SK-N-SH (cell line): ENCODE data around the gene TRAIP. TPM values are rescaled to one million over a fixed set of nuclear protein-coding genes. Genes with fewer than 3 reads are reported as not detected.

Source experiments
- CTCF ChIA-PET: fragments of 300-600, 350-600 bp; formaldehyde crosslinking; extraction: SDS; loops from one replicate; lab custom pipeline; 2021; lab: Yijun Ruan, JAX
- POLR2A ChIA-PET: fragments of 350-600 bp; sonication (Branson Sonifier 250); formaldehyde crosslinking; extraction: SDS; loops from one replicate; lab custom pipeline; 2020; ENCODE audit warnings: antibody characterized with exemption, inconsistent platforms; lab: Yijun Ruan, JAX
- DNase-seq: peaks from one replicate; pipeline ENCODE4 v3.0.0; 2012
- H2AFZ ChIP-seq: fragments of 200-600 bp; sonication (generic); 2 replicates; pipeline ENCODE4 v1.8.1; 2016; ENCODE audit warnings: antibody characterized with exemption, mild to moderate bottlenecking, low read depth
- H3F3A ChIP-seq: fragments of 200-600 bp; sonication (generic); replicated peaks from 2 replicates; pipeline ENCODE3; 2016; ENCODE audit warnings: antibody characterized with exemption, mild to moderate bottlenecking; ENCODE audit not compliant: insufficient read depth
- H3K27ac ChIP-seq, 2 experiments: fragments of 200-500 bp in 1 of 2; fragments of 200-600 bp in 1 of 2; sonication (Bioruptor generic) in 1 of 2; sonication (generic), shearing (Covaris generic) in 1 of 2; 2 replicates each; pipeline versions ENCODE4 v1.5.1 to v1.6.1; 2014 to 2016; ENCODE audit warnings: low read depth in 2 of 2, inconsistent platforms in 1 of 2, low read length in 1 of 2, mild to moderate bottlenecking in 1 of 2, mixed read lengths in 1 of 2
- H3K27me3 ChIP-seq: fragments of 200-600 bp; sonication (generic), shearing (Covaris generic); 2 replicates; pipeline ENCODE4 v1.6.1; 2016; ENCODE audit warnings: mixed run types; ENCODE audit not compliant: insufficient read depth
- H3K36me3 ChIP-seq, 2 experiments: fragments of 200-500 bp in 1 of 2; fragments of 200-600 bp in 1 of 2; sonication (Bioruptor generic) in 1 of 2; sonication (generic) in 1 of 2; replicated peaks in 1 of 2; 2 replicates each; pipeline versions ENCODE3 to v1.5.1; 2014 to 2016; ENCODE audit warnings: low read length in 1 of 2, mild to moderate bottlenecking in 1 of 2; ENCODE audit not compliant: insufficient read depth in 2 of 2, control insufficient read depth in 1 of 2
- H3K4me1 ChIP-seq, 2 experiments: fragments of 200-500 bp in 1 of 2; fragments of 200-600 bp in 1 of 2; sonication (Bioruptor generic) in 1 of 2; sonication (generic), shearing (Covaris generic) in 1 of 2; 2 replicates each; pipeline versions ENCODE4 v1.5.1 to v1.6.1; 2014 to 2016; ENCODE audit warnings: low read depth in 1 of 2, low read length in 1 of 2, mixed run types in 1 of 2; ENCODE audit not compliant: insufficient read depth in 2 of 2, control insufficient read depth in 1 of 2
- H3K4me2 ChIP-seq: fragments of 200-600 bp; sonication (generic), shearing (Covaris generic); 2 replicates; pipeline ENCODE4 v1.6.1; 2017; ENCODE audit warnings: mixed run types
- H3K4me3 ChIP-seq, 2 experiments: fragments of 200-500 bp in 1 of 2; fragments of 200-600 bp in 1 of 2; sonication (Bioruptor generic) in 1 of 2; sonication (generic), shearing (Covaris generic) in 1 of 2; 2 replicates each; pipeline versions ENCODE4 v1.5.1 to v1.8.1; 2014 to 2016; ENCODE audit warnings: low read depth in 2 of 2, inconsistent platforms in 1 of 2, low read length in 1 of 2, mild to moderate bottlenecking in 1 of 2, mixed read lengths in 1 of 2, moderate library complexity in 1 of 2
- H3K79me2 ChIP-seq: fragments of 200-600 bp; sonication (generic); 2 replicates; pipeline ENCODE4 v1.8.1; 2017; ENCODE audit warnings: mild to moderate bottlenecking; ENCODE audit not compliant: insufficient read depth
- H3K9ac ChIP-seq: fragments of 200-600 bp; sonication (generic); 2 replicates; pipeline ENCODE4 v1.6.1; 2017; ENCODE audit warnings: mixed run types
- H3K9me2 ChIP-seq: fragments of 200-600 bp; sonication (generic); 2 replicates; pipeline ENCODE4 v1.6.1; 2017; ENCODE audit warnings: mixed run types
- H3K9me3 ChIP-seq: fragments of 200-600 bp; sonication (generic); 2 replicates; pipeline ENCODE4 v1.6.1; 2017; ENCODE audit warnings: mixed run types, mild to moderate bottlenecking, moderate library complexity
- H4K20me1 ChIP-seq: fragments of 200-600 bp; sonication (generic); 2 replicates; pipeline ENCODE4 v1.6.1; 2017; ENCODE audit warnings: mild to moderate bottlenecking, mixed run types; ENCODE audit not compliant: insufficient read depth
- ELF1 ChIP-seq: IDR thresholded peaks from 2 replicates; pipeline ENCODE4 v1.4.0; 2012
- EP300 ChIP-seq, 2 experiments: IDR thresholded peaks; 2 replicates each; pipeline versions ENCODE4 v1.4.0 to v1.6.1; 2012; ENCODE audit warnings: borderline replicate concordance in 1 of 2, low read depth in 1 of 2, low read length in 1 of 2
- FOXM1 ChIP-seq: IDR thresholded peaks from 2 replicates; pipeline ENCODE4 v1.4.0; 2012; ENCODE audit warnings: low read depth, mild to moderate bottlenecking
- GATA2 ChIP-seq: sonication (generic); formaldehyde crosslinking; IDR thresholded peaks from 2 replicates; pipeline ENCODE4 v1.5.0; 2020; ENCODE audit warnings: mild to moderate bottlenecking, missing genetic modification reagents
- NFIC ChIP-seq: IDR thresholded peaks from 2 replicates; pipeline ENCODE4 v1.4.0; 2012; ENCODE audit warnings: borderline replicate concordance
- NRF1 ChIP-seq: IDR thresholded peaks from 2 replicates; pipeline ENCODE4 v1.6.1; 2012; ENCODE audit warnings: low read depth, mild to moderate bottlenecking, low read length
- POLR2AphosphoS5 ChIP-seq: IDR thresholded peaks from 2 replicates; pipeline ENCODE4 v1.6.1; 2012; ENCODE audit warnings: low read depth, low read length
- RFX5 ChIP-seq: IDR thresholded peaks from 2 replicates; pipeline ENCODE4 v1.6.1; 2012; ENCODE audit warnings: mild to moderate bottlenecking, improper control_type of control experiment, low read length
- SIN3A ChIP-seq: IDR thresholded peaks from 2 replicates; pipeline ENCODE4 v1.6.1; 2012; ENCODE audit warnings: low read depth, mild to moderate bottlenecking, low read length, moderate library complexity, borderline replicate concordance
- TAF1 ChIP-seq: IDR thresholded peaks from 2 replicates; pipeline ENCODE4 v1.6.1; 2012; ENCODE audit warnings: low read depth, mild to moderate bottlenecking, low read length, moderate library complexity, borderline replicate concordance
- TCF12 ChIP-seq: IDR thresholded peaks from 2 replicates; pipeline ENCODE4 v1.4.0; 2012
- WGBS: methylation state at CpG from one replicate; pipeline ENCODE4 v1.1.6; 2017; ENCODE audit warnings: low lambda C conversion rate; 5-methylcytosine and 5-hydroxymethylcytosine counted together
- polyA plus RNA-seq, 3 experiments: library from polyadenylated mRNA; depleted of rRNA; stranded (reverse); fragments of >200 nt; gene quantifications; 2 replicates each; pipeline ENCODE4 v1.2.3, GENCODE V29; 2012
- TF ChIP-seq, protein P1 (sequence below): IDR thresholded peaks from 2 replicates; pipeline ENCODE4 v1.4.0; 2012; ENCODE audit warnings: low read depth
- TF ChIP-seq, protein P2 (sequence below): fragments of 150-350 bp; IDR thresholded peaks from 2 replicates; pipeline ENCODE4 v1.6.1; 2016; ENCODE audit warnings: mild to moderate bottlenecking, low read depth, low read length
- TF ChIP-seq, protein P3 (sequence below): IDR thresholded peaks from 2 replicates; pipeline ENCODE4 v1.6.1; 2012; ENCODE audit warnings: mild to moderate bottlenecking, low read depth, low read length, moderate library complexity

Gene TRAIP
- polyA plus RNA-seq, 1 of the 3 experiments (the other 2 are of a cell fraction) = 8.1 TPM

DNA sequence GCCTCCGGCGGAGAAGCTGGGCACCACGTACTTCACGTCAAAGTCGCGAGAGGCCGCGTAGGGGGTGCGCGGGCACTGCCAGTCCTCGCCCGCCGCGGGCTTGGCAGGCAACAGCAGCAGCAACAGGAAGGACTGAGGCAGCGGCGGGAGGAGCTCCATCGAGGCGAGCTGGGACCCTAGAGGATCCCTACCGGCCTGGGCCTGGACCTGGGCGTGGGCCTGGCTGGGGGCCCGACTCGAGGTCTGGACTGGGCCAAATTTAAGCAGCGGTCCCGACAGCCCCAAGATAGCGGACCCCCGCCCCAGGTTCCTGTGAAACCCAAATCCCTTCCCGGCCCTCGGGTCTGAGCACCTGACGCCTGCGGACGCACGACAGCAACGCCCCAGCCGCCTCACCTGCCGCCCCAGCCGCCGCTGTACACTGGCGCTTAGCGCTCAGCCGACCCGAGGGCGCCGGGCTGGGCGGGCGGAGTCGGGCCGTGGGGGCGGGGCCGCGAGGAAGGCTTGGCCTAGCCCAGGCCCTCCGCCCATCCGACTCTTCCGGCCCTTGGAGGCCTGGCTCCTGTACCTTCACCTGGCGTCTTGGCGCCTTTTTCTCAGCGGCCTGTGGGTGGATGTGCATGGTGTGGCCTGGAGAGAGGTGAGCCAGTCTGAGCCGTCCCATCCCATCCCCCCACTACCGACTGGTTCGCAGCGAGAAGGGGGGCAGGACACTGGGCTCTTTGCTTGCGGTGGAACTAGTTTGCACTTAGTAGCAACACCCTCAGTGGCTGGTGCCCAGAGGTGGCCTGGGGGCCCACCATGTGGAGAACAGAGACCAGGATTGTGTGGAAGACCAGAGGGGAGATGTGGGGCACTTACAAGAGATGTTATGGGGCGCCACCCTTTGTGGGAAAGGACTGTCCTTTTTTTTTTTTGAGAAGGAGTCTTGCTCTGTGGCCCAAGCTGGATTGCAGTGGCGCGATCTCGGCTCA, 47.4 kb upstream of the TRAIP start, which contains the start of gene MST1R:
TSS of gene MST1R (minus strand) at position 423 of the 974 bp plus-strand sequence. CDS start at position 159, 264 bp downstream.
- 88% methylated on average over 25 of the region's 65 CpGs for WGBS
- Histone ChIP-seq H3K27ac (no peak within 1 kb of the TSS), H3K27me3 (no peaks in the 10 kb centered on the region), H3K4me2 (no peak within 1 kb of the TSS), H3K9me3 (no peaks in the 10 kb centered on the region), H3K36me3 (no peaks in the 10 kb centered on the region), H3K9me2 (no peaks in the 10 kb centered on the region), H3K4me3 (no peak within 1 kb of the TSS), H3K4me1 (peaks cover 0 to 6% of the 10 kb centered on the region in 2 experiments; a peak in 2 of 4 replicates), H2AFZ (no peak within 1 kb of the TSS), H3K79me2 (no peaks in the 10 kb centered on the region), H4K20me1 (no peaks in the 10 kb centered on the region), H3K9ac (no peak within 1 kb of the TSS)
- no peak for DNase-seq
- ChIA-PET POLR2A (interaction anchor here (0.6 kb wide), 1 partner anchor 100 kb away, joined by 3 read pairs; the partner anchor contains the start of gene INKA1), CTCF (interaction anchor here (0.9 kb wide), 1 partner anchor 69 kb away, joined by 3 read pairs; no protein-coding TSS in a partner anchor)
- TF ChIP-seq NRF1 (no peak), ELF1 (no peak), TCF12 (no peak), TAF1 (no peak), RFX5 (no peak), FOXM1 (no peak), SIN3A (no peak), GATA2 (no peak), EP300 (IDR thresholded peaks at IDR 0.05; ENCODE audit: borderline replicate concordance in 1 of 2, low read depth in 1 of 2, low read length in 1 of 2) (no peak), POLR2AphosphoS5 (no peak), NFIC (no peak)
- TF ChIP-seq, protein P1, sequence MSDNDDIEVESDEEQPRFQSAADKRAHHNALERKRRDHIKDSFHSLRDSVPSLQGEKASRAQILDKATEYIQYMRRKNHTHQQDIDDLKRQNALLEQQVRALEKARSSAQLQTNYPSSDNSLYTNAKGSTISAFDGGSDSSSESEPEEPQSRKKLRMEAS = no peak
- TF ChIP-seq, protein P2, sequence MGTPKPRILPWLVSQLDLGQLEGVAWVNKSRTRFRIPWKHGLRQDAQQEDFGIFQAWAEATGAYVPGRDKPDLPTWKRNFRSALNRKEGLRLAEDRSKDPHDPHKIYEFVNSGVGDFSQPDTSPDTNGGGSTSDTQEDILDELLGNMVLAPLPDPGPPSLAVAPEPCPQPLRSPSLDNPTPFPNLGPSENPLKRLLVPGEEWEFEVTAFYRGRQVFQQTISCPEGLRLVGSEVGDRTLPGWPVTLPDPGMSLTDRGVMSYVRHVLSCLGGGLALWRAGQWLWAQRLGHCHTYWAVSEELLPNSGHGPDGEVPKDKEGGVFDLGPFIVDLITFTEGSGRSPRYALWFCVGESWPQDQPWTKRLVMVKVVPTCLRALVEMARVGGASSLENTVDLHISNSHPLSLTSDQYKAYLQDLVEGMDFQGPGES = no peak
- TF ChIP-seq, protein P3, sequence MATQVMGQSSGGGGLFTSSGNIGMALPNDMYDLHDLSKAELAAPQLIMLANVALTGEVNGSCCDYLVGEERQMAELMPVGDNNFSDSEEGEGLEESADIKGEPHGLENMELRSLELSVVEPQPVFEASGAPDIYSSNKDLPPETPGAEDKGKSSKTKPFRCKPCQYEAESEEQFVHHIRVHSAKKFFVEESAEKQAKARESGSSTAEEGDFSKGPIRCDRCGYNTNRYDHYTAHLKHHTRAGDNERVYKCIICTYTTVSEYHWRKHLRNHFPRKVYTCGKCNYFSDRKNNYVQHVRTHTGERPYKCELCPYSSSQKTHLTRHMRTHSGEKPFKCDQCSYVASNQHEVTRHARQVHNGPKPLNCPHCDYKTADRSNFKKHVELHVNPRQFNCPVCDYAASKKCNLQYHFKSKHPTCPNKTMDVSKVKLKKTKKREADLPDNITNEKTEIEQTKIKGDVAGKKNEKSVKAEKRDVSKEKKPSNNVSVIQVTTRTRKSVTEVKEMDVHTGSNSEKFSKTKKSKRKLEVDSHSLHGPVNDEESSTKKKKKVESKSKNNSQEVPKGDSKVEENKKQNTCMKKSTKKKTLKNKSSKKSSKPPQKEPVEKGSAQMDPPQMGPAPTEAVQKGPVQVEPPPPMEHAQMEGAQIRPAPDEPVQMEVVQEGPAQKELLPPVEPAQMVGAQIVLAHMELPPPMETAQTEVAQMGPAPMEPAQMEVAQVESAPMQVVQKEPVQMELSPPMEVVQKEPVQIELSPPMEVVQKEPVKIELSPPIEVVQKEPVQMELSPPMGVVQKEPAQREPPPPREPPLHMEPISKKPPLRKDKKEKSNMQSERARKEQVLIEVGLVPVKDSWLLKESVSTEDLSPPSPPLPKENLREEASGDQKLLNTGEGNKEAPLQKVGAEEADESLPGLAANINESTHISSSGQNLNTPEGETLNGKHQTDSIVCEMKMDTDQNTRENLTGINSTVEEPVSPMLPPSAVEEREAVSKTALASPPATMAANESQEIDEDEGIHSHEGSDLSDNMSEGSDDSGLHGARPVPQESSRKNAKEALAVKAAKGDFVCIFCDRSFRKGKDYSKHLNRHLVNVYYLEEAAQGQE = no peak
- TF ChIP-seq, all 33 proteins: peak for 0
- H3F3A ChIP-seq = no peaks in the 10 kb centered on the region
